HepG2 (cell line): ENCODE data around the gene MLYCD. TPM values are rescaled to one million over a fixed set of nuclear protein-coding genes. Genes with fewer than 3 reads are reported as not detected.
A peak's percentile ranks its signal among the peaks of the same experiment; 100 is the strongest.

Experiments
- ATAC-seq: fragments of 200-7000 bp; cut with Tn5 transposase; 3 replicates; pipeline ENCODE4 v1.9.1; 2020; ENCODE audit warnings: mild to moderate bottlenecking, moderate library complexity
- BruUV-seq: library from RNA; stranded (reverse); fragments of 400-500 nt; replicated peaks from 2 replicates; lab custom pipeline; 2021; lab: Mats Ljungman, UMichigan
- CTCF ChIA-PET: fragments of 300-600 bp; formaldehyde crosslinking; extraction: SDS; loops from one replicate; lab custom pipeline; 2021; ENCODE audit warnings: low total read pairs, inconsistent platforms, low intra/inter-chr PET ratio; lab: Yijun Ruan, JAX
- POLR2A ChIA-PET: fragments of 350-600 bp; sonication (Branson Sonifier 250); formaldehyde crosslinking; loops from one replicate; lab custom pipeline; 2020; ENCODE audit warnings: antibody characterized with exemption, inconsistent platforms; lab: Yijun Ruan, JAX
- DNase-seq: peaks from one replicate; pipeline ENCODE4 v3.0.0-alpha.2; 2015; ENCODE audit warnings: low spot score
- FAIRE-seq: peaks from 3 replicates; lab custom pipeline; 2011; peaks lifted over from hg19 to GRCh38; lab: Jason Lieb, UNC
- H2AFZ ChIP-seq: one replicate; pipeline ENCODE4 v1.6.1; 2011; ENCODE audit warnings: low read length, inconsistent platforms
- H3K27ac ChIP-seq: fragments of 300-600 bp; 3 replicates; pipeline ENCODE4 v1.8.0; 2011; ENCODE audit warnings: mixed run types, mild to moderate bottlenecking, mixed read lengths, low read length, inconsistent platforms; ENCODE audit not compliant: insufficient read depth; ENCODE audit errors: extremely low read length
- H3K27me3 ChIP-seq, 2 experiments: fragments of 200-600 bp in 1 of 2; 2 replicates in 1 of 2; 3 replicates in 1 of 2; pipeline versions ENCODE4 v1.6.0 to v1.8.0; 2011; ENCODE audit warnings: low read length in 2 of 2, mild to moderate bottlenecking in 2 of 2, moderate library complexity in 2 of 2, inconsistent platforms in 1 of 2; ENCODE audit not compliant: insufficient read depth in 2 of 2, control insufficient read depth in 1 of 2
- H3K36me3 ChIP-seq, 2 experiments: fragments of 200-600 bp in 1 of 2; replicated peaks in 1 of 2; 2 replicates in 1 of 2; 3 replicates in 1 of 2; pipeline versions ENCODE4 v1.5.1 to v1.8.0; 2011; ENCODE audit warnings: low read length in 2 of 2, inconsistent platforms in 1 of 2; ENCODE audit not compliant: insufficient read depth in 2 of 2, control insufficient read depth in 1 of 2
- H3K4me1 ChIP-seq: 2 replicates; pipeline ENCODE4 v1.5.1; 2012; ENCODE audit warnings: low read length, inconsistent platforms; ENCODE audit not compliant: insufficient read depth
- H3K4me2 ChIP-seq: 2 replicates; pipeline ENCODE4 v1.6.0; 2011; ENCODE audit warnings: low read depth, low read length, inconsistent platforms
- H3K4me3 ChIP-seq, 3 experiments: fragments of 200-600 bp in 1 of 3; sonication (generic), shearing (Covaris generic) in 1 of 3; replicated peaks in 1 of 3; 2 replicates each; pipeline ENCODE4 v1.5.1; 2011 to 2016; ENCODE audit warnings: low read length in 3 of 3, inconsistent platforms in 2 of 3, low read depth in 2 of 3, mild to moderate bottlenecking in 2 of 3, control low read depth in 1 of 3, mixed read lengths in 1 of 3; ENCODE audit not compliant: insufficient read depth in 1 of 3
- H3K79me2 ChIP-seq: one replicate; pipeline ENCODE4 v1.6.1; 2011; ENCODE audit warnings: low read length, inconsistent platforms; ENCODE audit not compliant: insufficient read depth
- H3K9ac ChIP-seq: 2 replicates; pipeline ENCODE4 v1.6.0; 2011; ENCODE audit warnings: mild to moderate bottlenecking, low read depth, low read length, inconsistent platforms; ENCODE audit not compliant: insufficient read depth
- H3K9me3 ChIP-seq: 2 replicates; pipeline ENCODE4 v1.5.1; 2012; ENCODE audit warnings: mild to moderate bottlenecking, low read length
- H4K20me1 ChIP-seq: 2 replicates; pipeline ENCODE4 v1.6.0; 2011; ENCODE audit warnings: inconsistent platforms, mild to moderate bottlenecking, low read length, moderate library complexity; ENCODE audit not compliant: insufficient read depth
- CREB1 ChIP-seq, 2 experiments: fragments of 450-650 bp in 1 of 2; IDR thresholded peaks; 2 replicates each; pipeline ENCODE4 v1.6.1; 2016 to 2017; ENCODE audit warnings: control low read depth in 1 of 2, mild to moderate bottlenecking in 1 of 2, missing compliant biosample characterization in 1 of 2, missing genetic modification characterization in 1 of 2
- SYNCRIP ChIP-seq: fragments of 200-400 bp; formaldehyde crosslinking; IDR thresholded peaks from 2 replicates; pipeline ENCODE4 v1.6.1; 2018; ENCODE audit warnings: mild to moderate bottlenecking, low read depth, low read length; ENCODE audit not compliant: insufficient read depth
- ZNF75D ChIP-seq: sonication (generic); formaldehyde crosslinking; IDR thresholded peaks from 2 replicates; pipeline ENCODE4 v1.8.1; 2023; ENCODE audit warnings: missing genetic modification reagents, mild to moderate bottlenecking, borderline replicate concordance
- WGBS: methylation state at CpG from one replicate; pipeline ENCODE4 v1.1.6; 2017; ENCODE audit warnings: low lambda C conversion rate; 5-methylcytosine and 5-hydroxymethylcytosine counted together
- in situ Hi-C: cut with HindIII; loops from 2 replicates; pipeline ENCODE4 v1.10.0; 2017; ENCODE audit warnings: low pct_unique_long_range_greater_than_20kb; ENCODE audit not compliant: extremely low pct_ligation_motif_present
- intact Hi-C: fragments of 100-400 bp; cut with micrococcal nuclease; formaldehyde crosslinking; loops from one replicate; pipeline ENCODE4 v1.10.0; 2022; ENCODE audit not compliant: unreplicated experiment
- polyA plus RNA-seq, 8 experiments: library from polyadenylated mRNA; depleted of rRNA in 3 of 8; stranded (reverse) in 7 of 8; unstranded in 1 of 8; fragments of >200 nt; fragmentation: Illumina TruSeq in 4 of 8; extraction: Trizol in 4 of 8; gene quantifications; 2 replicates each; pipeline versions ENCODE4 v1.2.1 to v1.2.3, GENCODE V29; 2011 to 2016; ENCODE audit warnings: low read depth in 4 of 8, missing spikeins in 1 of 8, mixed read lengths in 1 of 8; ENCODE audit not compliant: insufficient read depth in 1 of 8
- total RNA-seq, 5 experiments: library from RNA; depleted of rRNA; stranded (reverse); fragments of >200 nt; fragmentation: Illumina TruSeq; extraction: Trizol; gene quantifications; 2 replicates each; pipeline ENCODE4 v1.2.3, GENCODE V29; 2016; ENCODE audit warnings: low read depth in 1 of 5
- TF ChIP-seq, protein P1 (sequence below): sonication (generic); formaldehyde crosslinking; conservative IDR thresholded peaks from 2 replicates; pipeline ENCODE4 v1.8.1; 2023; ENCODE audit warnings: missing genetic modification reagents
- TF ChIP-seq, protein P2 (sequence below): sonication (generic); formaldehyde crosslinking; IDR thresholded peaks from 2 replicates; pipeline ENCODE4 v1.4.0; 2020; ENCODE audit warnings: missing genetic modification reagents

Gene MLYCD
- total and polyA plus RNA-seq, 2 of the 13 experiments (the other 11 are each of a cell fraction or from before 2014, with no cell fraction given), result 1.8 to 4.0 TPM

DNA sequence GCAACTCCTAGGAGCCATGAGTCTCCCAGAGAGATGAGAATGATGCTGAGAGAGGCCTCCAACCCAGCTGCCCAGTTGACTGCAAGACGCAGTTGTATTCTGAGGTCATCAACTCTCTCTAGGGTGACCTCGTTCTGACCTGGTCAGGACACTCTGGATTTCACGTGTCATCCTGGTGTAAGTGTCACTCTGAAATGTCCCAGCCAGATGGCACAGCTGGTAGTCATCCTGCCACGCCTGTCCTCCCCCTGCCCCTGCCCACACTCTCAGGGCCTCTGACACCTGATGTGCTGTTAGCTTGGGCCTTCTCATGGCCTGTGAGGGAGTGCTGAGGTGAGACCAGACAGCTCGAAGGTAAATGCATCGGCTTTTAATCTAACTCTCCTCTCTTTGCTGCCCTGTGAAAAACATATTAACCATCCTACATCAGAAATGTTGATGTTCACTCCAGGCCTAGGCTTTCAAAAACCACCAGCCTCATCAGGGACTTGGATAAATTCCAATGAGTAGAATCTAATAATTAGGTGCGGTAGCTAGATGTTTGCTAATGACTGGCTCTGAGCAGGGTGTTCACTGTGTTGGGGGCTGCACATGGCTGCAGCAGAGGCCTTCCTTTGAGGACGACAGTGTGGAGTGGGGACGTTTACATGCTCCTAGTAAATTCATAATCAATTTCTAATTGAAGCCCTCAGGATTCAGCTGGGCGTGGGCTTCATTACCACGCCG lies 13.8 kb downstream of the MLYCD start:
- Histone ChIP-seq H3K79me2 (no peaks in the 10 kb centered on the region), H3K9me3 (no peaks in the 10 kb centered on the region), H3K36me3 (peaks cover 14 to 33% of the 10 kb centered on the region in 2 experiments), H3K4me1 (no peaks in the 10 kb centered on the region), H3K9ac (no peak overlapping the region), H3K27me3 (no peaks in the 10 kb centered on the region), H3K27ac (no peak overlapping the region), H4K20me1 (no peaks in the 10 kb centered on the region; the same call in 1 of the 2 replicates), H2AFZ (no peak overlapping the region), H3K4me2 (no peak overlapping the region), H3K4me3 (no peak overlapping the region)
- 91% methylated on average over 12 of the region's 12 CpGs for WGBS
- in situ Hi-C loops, result no loop called here
- intact Hi-C loops, result no loop called here
- TF ChIP-seq SYNCRIP (no peak), CREB1 (IDR thresholded peaks at IDR 0.05) (0 out of 2 replicates have a peak, but pooled peaks have one; percentile 31), CREB1 (CRISPR knock-in tag; IDR thresholded peaks at IDR 0.05) (no peak)
- TF ChIP-seq, protein P1, sequence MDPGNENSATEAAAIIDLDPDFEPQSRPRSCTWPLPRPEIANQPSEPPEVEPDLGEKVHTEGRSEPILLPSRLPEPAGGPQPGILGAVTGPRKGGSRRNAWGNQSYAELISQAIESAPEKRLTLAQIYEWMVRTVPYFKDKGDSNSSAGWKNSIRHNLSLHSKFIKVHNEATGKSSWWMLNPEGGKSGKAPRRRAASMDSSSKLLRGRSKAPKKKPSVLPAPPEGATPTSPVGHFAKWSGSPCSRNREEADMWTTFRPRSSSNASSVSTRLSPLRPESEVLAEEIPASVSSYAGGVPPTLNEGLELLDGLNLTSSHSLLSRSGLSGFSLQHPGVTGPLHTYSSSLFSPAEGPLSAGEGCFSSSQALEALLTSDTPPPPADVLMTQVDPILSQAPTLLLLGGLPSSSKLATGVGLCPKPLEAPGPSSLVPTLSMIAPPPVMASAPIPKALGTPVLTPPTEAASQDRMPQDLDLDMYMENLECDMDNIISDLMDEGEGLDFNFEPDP (CRISPR knock-in tag), result no peak
- ChIA-PET CTCF (no interaction called here), POLR2A (no interaction called here)
- DNase-seq (no peak), FAIRE-seq (no peak), ATAC-seq (no peak)
- no TSS peak for BruUV-seq

DNA sequence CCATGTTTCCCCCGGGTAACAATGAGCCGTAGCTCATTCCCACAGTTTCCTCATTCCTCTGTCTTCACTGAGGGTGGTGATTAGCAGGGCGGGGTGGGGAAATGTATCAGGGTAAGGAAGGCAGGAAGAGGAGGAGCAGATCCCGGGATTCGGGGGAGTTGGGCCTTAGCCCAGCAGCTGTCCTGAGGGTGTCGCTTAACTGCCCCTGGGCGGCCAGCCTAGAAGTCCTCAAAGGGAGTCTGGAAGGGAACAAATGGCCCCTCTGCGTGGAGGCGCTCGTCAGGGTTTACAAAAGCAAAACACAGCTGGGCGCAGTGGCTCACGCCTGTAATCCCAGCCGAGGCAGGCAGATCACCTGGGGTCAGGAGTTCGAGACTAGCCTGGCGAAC lies 14.3 kb downstream of the MLYCD start:
- Histone ChIP-seq H3K9ac (no peak overlapping the region), H3K4me2 (no peak overlapping the region), H3K27me3 (no peaks in the 10 kb centered on the region), H3K4me1 (no peaks in the 10 kb centered on the region), H3K9me3 (no peaks in the 10 kb centered on the region), H3K4me3 (no peak overlapping the region), H3K36me3 (peaks cover 16 to 34% of the 10 kb centered on the region in 2 experiments), H3K27ac (no peak overlapping the region), H3K79me2 (no peaks in the 10 kb centered on the region), H2AFZ (no peak overlapping the region), H4K20me1 (no peaks in the 10 kb centered on the region; the same call in 1 of the 2 replicates)
- POLR2A ChIA-PET, result no interaction called here
- CTCF ChIA-PET, result no interaction called here
- ATAC-seq (no peak), FAIRE-seq (no peak)
- in situ Hi-C loops, result no loop called here
- WGBS, result 96% methylated on average over 15 of the region's 15 CpGs
- no peak for TF ChIP-seq ZNF75D (CRISPR knock-in tag)
- TF ChIP-seq, protein P2, sequence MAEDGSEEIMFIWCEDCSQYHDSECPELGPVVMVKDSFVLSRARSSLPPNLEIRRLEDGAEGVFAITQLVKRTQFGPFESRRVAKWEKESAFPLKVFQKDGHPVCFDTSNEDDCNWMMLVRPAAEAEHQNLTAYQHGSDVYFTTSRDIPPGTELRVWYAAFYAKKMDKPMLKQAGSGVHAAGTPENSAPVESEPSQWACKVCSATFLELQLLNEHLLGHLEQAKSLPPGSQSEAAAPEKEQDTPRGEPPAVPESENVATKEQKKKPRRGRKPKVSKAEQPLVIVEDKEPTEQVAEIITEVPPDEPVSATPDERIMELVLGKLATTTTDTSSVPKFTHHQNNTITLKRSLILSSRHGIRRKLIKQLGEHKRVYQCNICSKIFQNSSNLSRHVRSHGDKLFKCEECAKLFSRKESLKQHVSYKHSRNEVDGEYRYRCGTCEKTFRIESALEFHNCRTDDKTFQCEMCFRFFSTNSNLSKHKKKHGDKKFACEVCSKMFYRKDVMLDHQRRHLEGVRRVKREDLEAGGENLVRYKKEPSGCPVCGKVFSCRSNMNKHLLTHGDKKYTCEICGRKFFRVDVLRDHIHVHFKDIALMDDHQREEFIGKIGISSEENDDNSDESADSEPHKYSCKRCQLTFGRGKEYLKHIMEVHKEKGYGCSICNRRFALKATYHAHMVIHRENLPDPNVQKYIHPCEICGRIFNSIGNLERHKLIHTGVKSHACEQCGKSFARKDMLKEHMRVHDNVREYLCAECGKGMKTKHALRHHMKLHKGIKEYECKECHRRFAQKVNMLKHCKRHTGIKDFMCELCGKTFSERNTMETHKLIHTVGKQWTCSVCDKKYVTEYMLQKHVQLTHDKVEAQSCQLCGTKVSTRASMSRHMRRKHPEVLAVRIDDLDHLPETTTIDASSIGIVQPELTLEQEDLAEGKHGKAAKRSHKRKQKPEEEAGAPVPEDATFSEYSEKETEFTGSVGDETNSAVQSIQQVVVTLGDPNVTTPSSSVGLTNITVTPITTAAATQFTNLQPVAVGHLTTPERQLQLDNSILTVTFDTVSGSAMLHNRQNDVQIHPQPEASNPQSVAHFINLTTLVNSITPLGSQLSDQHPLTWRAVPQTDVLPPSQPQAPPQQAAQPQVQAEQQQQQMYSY (CRISPR knock-in tag), result no peak
- TF ChIP-seq, all 625 proteins: peak for 0
- intact Hi-C loops, result no loop called here
- BruUV-seq, result no TSS peak
- DNase-seq, result no peak
